ENCODE measurements around the gene ABLIM2.

Gene ABLIM2

GRCh38 chr4:8158710-8159536, at the start of gene ABLIM2:
Gene ABLIM2 (minus strand): TSS chr4:8158813. CDS start chr4:8158689, 124 bp downstream.
- peak; percentile 98 for DNase-seq

- no peak for DNase-seq
Observed at GRCh38 chr4:8207314-8207713, 48.7 kb upstream of the ABLIM2 start.

DNA sequence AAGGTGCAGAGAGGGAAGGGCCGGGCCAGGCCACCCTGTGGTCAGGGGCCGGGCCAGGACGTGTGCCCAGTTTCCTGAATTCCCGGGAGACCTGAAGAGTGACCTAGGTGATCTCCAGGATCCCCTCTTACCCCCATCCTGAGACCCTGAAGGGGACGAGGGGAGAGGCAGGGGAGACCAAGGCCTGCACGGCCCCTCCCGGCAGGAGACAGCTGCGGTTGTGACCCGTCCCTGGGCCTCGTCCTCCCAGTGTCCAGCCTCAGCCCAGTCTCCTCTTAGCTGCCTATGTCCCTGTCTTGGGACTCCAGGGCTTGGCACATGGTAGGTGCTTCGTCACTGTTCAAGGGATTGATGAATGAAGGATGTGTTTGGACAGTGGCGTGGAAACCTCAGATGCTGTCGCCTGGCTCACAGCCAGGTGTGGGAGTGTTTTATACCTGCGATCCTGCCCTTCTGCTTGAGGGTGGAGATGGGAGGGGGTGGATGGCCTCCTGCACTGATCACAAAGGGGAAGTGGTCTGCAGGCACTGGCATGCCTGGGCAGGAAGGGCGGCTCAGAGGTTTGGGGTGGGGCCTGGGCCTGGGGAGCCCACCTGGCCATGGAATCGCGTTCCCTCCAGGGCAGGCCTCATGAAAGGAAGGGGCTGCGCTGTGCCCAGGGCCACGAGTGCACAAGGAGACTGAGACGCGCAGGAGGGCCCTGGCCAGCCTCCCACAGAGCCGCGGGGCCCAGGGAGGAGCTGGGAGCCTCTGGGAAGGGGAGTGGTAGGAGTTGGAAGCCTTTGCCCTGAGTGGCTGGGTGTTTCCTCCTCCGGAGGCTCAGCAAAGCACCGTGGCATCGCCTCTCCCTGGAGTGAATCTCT, 47.4 kb upstream of the ABLIM2 start:
- DNase-seq: no peak

DNA sequence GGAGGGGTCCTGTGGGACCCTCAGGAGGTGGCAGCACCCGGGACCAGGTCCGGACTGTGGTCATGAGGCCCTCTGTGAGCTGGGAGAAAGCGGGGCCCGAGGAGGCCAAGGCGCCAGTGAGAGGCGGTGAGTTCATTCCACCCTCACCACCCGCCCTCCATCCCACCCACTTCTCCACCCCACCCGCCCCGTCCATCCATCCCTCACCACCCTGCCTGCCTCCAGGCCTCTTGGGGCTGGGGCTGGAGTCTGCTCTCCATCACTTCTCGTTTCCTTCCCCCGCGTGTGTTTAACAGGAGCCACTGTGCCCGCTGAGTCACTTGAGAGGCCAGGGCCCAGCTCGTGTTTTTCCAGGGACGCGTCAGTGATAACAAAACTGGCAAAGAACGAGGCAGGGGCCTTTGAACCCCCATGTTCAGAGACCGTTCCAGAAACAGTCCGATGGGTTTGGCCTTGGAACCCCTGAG, 46.7 kb upstream of the ABLIM2 start:
- no peak for DNase-seq

DNA sequence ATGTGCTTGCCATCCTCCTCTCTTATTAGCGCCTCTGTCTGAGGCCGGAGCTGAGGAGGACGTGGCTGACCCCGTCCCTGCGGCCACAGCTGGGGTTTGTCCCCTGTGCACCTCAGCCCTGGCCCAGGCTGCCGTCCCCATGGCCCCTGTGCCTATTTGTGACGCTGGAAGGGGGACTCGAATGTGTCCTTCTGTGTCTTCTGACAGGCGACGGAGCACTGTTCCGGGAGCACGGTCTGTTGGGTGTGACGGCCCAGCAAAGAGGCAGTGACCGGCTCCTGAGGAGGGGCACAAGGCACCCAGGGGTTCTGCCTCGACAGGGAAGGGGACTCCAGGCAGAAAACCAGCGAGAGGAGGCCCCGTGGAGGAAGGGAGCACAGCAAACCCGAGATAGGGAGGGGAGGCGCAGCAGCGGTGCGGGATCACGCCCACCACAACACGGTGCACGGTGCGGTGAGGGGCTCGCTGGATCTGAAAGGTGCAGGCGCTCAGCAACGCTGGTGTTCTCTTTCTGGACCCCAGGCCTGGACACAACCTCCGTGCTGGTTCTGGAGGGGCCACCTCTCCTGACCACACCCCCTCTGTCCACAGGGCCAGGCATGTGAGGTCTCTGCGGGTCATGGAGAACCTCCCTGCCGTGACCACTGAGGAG, 46.1 kb upstream of the ABLIM2 start:
- no peak for DNase-seq

DNA sequence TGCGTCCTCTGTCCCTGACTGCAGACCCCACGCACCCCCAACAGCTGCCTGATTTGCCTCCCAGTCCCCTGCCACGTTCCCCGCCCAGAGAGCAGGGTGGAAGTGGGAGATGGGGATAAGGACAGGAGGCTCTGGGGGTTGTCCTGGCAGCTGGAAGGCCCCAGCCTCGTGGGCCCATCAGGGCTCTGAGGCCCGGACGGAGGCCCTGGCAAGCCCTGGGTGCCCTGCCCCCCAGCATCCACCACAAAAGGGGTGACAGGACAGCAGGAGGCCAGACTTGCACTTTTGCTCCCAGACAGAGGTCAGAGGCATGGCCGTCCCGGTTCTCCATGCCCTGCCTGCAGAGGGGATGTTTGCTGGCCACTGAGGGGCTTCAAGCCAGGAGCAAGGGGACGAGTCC, 45.2 kb upstream of the ABLIM2 start:
- no peak for DNase-seq

DNA sequence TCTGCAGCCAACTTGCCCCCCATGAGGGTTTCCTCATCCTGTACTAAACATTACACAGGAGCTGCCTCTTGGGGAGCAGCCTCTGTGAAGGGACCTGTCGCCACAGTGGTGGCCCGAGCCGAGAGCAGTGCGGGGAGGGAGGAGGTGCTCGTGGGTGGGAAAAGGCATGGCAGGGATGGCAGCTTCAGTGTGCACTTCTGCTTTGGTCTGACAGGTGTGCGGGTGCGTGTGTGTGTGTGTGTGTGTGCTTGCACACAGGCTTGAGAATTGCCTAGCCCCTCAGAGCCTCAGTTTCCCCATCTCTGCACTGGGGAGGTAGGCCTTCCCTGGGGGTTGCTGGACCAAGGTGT, 44.4 kb upstream of the ABLIM2 start:
- DNase-seq: no peak

DNA sequence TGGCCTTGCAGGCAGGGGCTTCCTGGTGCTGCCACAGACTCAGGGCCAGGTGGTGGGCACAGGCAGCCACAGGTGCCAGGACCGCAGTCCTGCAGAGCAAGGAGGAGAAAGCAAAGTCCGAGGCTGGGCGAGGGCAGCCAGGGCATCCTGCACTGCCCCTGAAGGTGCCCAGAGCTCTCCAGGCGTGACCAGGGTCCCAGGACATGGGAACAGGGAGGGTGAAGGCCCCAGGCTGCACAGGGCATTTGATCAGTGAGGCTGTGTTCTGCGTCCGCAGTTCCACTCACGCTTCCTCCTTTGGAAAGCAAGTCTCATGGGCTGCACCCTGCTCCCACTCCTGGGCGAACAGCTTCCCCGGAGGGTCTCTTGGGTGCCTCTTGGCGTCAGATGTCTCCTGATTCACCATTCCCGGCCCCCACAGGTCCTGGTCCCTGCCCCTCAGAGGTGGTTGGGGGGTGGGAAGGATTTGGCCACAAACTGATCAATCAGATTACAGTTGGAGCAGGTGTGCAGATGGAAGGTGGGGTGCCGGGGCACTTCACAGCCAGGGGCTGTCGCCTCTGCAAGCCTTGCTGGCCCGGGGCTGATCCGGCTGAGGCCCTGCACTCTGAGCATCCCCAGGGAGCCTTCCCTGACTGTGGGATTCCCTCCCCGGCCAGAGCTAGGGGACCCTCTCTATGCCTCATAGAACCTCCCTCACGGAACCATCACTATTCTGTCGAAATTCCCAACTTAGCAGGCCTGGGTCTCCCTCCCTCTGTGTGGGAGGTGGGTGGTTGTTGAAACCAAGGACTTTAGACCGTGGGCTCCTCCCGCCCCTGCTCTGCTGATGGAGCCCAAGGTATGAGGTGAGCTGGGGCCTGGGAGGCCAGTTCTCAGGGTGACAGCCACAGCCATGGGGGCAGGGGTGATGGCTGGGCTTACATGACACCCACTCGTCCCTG, 43.8 kb upstream of the ABLIM2 start:
- no peak for DNase-seq

- peak; percentile 39 for DNase-seq
Observed at GRCh38 chr4:8201321-8201781, 42.7 kb upstream of the ABLIM2 start.

- DNase-seq: no peak
Observed at GRCh38 chr4:8200302-8200975, 41.8 kb upstream of the ABLIM2 start.

DNA sequence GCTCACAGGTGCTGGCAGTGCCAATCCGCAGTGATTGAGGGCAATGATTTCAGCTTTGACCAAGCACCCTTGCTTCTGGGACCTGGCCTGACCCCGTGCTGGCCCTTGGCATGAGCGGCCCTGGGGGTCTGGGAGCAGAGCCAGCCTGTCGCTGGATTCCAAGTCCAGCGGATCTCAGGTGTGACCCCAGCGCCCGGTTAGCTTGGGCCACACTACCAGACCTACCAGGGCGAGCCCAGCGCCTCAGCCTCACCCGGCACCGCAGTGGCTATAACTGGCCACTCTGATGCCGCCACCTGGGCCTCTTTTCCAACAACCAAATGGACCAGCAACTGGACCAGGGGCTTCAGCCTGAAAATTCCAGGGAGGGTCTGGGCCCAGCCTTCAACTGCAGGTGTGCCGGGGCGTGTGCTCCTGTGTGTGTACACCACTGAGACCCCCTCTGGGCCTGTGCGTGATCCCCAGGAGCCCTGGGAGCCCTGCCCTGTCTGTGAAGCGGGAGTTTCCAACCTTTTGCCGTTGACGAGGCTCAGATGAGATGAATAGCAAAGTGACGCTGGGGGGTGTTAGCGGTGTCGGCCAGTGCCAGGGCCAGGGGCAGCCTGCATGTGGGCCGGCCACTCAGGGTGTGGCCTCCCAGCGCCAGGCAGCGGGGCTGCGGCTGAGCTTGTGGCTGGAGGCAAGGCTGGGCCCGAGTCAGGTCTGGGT, 41.1 kb upstream of the ABLIM2 start:
- no peak for DNase-seq

DNA sequence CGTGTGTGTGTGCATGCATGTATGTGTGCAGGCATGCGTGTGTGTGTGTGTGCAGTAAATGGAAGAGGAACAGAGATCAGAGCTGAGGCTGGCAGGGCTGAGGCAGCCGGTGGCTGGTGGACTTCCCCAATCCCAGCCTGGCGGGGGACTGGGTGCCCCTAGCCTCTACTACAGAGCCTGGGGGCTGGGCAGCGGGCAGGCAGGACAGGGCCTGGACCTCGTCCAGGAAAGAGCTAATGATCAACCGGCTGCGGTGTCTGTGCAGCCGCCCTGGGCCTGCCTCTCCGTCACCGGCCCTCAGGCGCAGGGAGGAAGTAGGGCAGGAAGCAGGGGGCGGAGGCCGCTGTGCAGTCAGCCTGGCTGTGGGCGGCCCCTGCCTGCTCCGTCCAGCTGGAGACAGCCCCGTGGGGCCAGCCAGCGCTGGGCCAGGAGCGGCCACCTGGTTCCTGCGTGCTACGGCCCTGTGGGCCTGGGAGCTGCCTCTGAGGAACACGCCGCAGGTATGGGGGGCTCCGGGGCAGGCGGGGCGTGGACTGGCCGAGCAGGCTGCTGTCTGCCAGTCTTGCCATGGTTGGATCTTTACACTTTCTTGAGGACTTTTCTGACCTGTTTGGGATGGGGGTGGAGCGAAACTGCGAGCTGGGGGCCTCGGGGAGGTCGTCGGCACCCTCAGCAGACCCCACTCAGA, 40.4 kb upstream of the ABLIM2 start, which contains the start of gene SH3TC1:
TSS of gene SH3TC1 (plus strand) at position 385 of the 688 bp plus-strand sequence. CDS start 5,905 bp downstream, outside the sequence.
- peak; percentile 70 for DNase-seq

- no peak for DNase-seq
Observed at GRCh38 chr4:8198206-8198905, 39.7 kb upstream of the ABLIM2 start.

DNA sequence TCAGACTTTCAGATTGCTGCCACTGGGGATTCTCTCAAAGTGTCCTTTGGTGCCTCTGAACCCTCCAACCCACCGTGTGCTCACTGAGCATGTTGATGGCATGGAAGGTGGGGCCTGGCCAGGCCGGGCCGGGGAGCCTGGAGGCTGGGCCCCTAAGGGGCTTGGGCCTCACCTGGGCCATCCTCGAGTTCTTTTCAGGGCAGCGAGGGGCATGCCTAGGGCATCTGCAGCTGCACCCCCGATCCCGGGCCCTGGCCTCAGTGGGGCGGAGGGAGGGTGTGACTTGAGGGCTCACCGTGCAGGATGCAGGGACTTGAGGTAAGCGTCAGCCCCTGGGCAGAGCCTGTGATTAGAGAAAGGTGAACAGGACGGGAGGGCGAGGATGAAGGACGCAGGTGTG, 38.9 kb upstream of the ABLIM2 start:
- no peak for DNase-seq

DNA sequence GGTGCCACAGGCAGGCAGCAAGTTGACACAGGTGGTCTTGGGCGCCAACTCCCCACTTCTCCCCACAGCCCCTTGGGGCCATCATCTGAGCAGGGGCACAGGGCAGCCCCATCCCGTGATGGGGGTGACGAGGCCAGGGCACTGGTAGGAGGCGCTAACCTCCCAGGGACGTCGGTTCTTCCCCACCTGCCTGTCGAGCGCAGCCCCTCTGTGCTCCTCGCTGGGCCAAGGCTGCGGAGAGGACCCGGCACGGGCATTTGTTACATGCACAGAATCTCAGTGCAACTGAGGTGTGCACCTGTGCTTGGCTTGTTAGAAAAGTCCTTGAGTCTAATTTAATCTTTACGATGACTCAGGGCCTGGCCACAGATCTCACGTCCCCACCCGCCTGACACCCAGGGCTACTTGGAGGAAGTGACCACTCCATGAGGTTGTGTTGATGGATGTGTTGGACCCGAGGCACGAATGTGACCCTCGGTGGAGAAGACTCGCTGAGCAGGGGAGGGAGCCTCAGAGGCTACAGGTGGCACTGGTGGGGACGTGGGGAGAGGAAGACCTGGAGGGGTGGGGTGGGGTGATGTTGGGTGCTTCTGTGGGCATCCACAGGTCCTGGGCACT, 37.3 kb upstream of the ABLIM2 start:
- no peak for DNase-seq

DNA sequence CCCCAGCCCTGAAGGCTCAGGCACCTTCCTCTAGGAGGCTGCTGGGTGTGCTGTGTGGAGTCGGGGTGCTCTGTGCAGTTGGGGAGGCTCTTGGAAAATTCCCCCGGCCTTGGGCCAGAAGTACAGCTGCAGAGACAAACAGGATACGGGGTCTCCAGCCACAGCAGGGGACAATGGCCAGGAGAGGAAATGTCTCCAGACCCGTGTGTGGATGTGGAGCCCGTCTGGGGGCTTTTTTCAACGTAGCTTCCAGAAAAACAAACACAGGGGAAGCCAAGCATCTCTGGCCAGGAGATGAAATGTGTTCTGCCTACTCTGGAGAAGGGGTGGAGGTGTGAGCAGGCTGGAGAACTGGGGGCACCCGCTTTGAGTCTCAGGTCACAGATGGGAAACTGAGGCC, 36.8 kb upstream of the ABLIM2 start:
- no peak for DNase-seq

DNA sequence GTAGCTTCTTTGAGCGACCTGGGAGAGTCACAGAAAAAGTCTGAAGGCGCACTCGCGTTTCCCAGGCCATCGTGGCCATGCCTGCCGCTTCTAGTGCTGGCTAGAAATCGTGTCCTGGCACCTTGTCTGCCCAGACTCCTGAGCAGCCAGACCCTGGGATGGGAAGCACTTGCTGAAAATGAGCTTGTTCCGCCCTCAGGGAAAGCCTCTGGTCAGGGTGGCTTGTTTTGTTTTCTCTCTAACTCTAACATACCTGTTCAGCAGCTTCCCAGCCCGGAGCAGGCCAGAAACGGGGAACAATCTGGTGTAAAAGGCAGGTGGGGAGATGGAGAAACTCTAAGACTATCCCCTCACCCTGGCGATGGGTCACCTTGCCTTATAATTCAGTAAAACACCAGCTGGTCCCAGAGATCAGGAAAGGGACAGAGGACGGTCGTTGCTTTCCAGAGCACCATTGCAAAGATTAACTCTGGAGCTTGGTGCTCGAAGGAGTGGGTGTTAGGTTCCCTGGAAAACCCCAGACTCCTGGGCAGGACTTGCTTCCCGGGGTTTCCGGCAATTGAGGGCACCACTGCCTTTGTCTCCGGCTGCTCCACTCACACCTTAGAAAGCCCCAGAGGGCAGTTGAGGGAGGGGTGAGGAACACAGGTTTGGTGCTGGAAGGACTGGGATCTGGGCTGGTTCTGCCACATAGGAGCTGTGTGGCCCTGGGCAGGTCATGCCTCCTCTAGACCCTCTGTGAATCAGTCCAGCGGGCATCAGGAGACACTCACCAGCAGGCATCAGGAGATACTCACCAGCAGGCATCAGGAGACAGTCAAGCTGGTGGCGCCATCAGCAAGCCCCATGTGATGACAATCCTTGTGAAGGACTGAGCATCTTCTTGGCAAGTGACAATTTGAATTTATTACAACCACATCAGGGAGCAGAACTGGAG, 36.0 kb upstream of the ABLIM2 start:
- no peak for DNase-seq

Data from activated CD4-positive, alpha-beta T cell treated with anti-CD3 and anti-CD28 coated beads, Interleukin-2, amount 50 U/mL, for 16 hours (primary cell).